Fibroblast of lung (primary cell): ENCODE results near the gene KCNJ12. TPM values are rescaled to one million over a fixed set of nuclear protein-coding genes. Genes with fewer than 3 reads are reported as not detected.

Experiments
- DNase-seq, 2 donors: peaks; one replicate each; pipeline versions ENCODE4 v3.0.0 to v3.0.0-alpha.2; 2010; ENCODE audit warnings: low read depth in 2 of 2
- H2AFZ ChIP-seq: 2 replicates; pipeline ENCODE4 v1.5.1; 2012; ENCODE audit warnings: low read length, control low read depth, inconsistent platforms
- H3K27ac ChIP-seq: 2 replicates; pipeline ENCODE4 v1.5.1; 2011; ENCODE audit warnings: low read length, control low read depth; ENCODE audit not compliant: insufficient read depth
- H3K27me3 ChIP-seq: 2 replicates; pipeline ENCODE4 v1.5.1; 2011; ENCODE audit warnings: mild to moderate bottlenecking, low read length; ENCODE audit not compliant: control insufficient read depth, insufficient read depth
- H3K36me3 ChIP-seq: 2 replicates; pipeline ENCODE4 v1.5.1; 2011; ENCODE audit warnings: low read length; ENCODE audit not compliant: control insufficient read depth, insufficient read depth
- H3K4me1 ChIP-seq: 2 replicates; pipeline ENCODE4 v1.5.1; 2011; ENCODE audit warnings: low read length; ENCODE audit not compliant: control insufficient read depth, insufficient read depth; ENCODE audit errors: extremely low read depth
- H3K4me2 ChIP-seq: 2 replicates; pipeline ENCODE4 v1.5.1; 2011; ENCODE audit warnings: low read length, control low read depth; ENCODE audit not compliant: insufficient read depth; ENCODE audit errors: extremely low read depth
- H3K4me3 ChIP-seq, 4 experiments: fragments of 200-600 bp in 1 of 4; sonication (generic) in 1 of 4; replicated peaks in 1 of 4; 2 replicates each; pipeline ENCODE4 v1.5.1; 2011 to 2016; ENCODE audit warnings: low read length in 4 of 4, low read depth in 3 of 4, mild to moderate bottlenecking in 3 of 4, control low read depth in 2 of 4, inconsistent platforms in 1 of 4, mixed read lengths in 1 of 4; ENCODE audit not compliant: insufficient read depth in 1 of 4; ENCODE audit errors: control extremely low read depth in 1 of 4
- H3K79me2 ChIP-seq: 2 replicates; pipeline ENCODE4 v1.5.1; 2012; ENCODE audit warnings: mild to moderate bottlenecking, low read length, inconsistent platforms; ENCODE audit not compliant: control insufficient read depth, insufficient read depth
- H3K9ac ChIP-seq: 2 replicates; pipeline ENCODE4 v1.5.1; 2011; ENCODE audit warnings: mild to moderate bottlenecking, low read length, control low read depth; ENCODE audit not compliant: insufficient read depth
- H3K9me3 ChIP-seq: 2 replicates; pipeline ENCODE4 v1.5.1; 2012; ENCODE audit warnings: low read depth, low read length; ENCODE audit not compliant: control insufficient read depth, insufficient read depth
- H4K20me1 ChIP-seq: 2 replicates; pipeline ENCODE4 v1.5.1; 2011; ENCODE audit warnings: low read length; ENCODE audit not compliant: control insufficient read depth, insufficient read depth; ENCODE audit errors: extremely low read depth
- EZH2 ChIP-seq: IDR thresholded peaks from 2 replicates; pipeline ENCODE4 v1.5.1; 2012; ENCODE audit warnings: low read length, control low read depth, mild to moderate bottlenecking; ENCODE audit errors: missing control alignments
- polyA plus RNA-seq, 2 donors: library from polyadenylated mRNA; depleted of rRNA in 1 of 2; stranded (reverse) in 1 of 2; unstranded in 1 of 2; fragments of >200 nt; gene quantifications; 2 replicates each; pipeline ENCODE4 v1.2.1, GENCODE V29; 2011 to 2012; ENCODE audit warnings: missing spikeins in 1 of 2
- total RNA-seq: library from RNA; depleted of rRNA; stranded (reverse); fragments of >200 nt; gene quantifications from 2 replicates; pipeline ENCODE4 v1.2.1, GENCODE V29; 2014
- TF ChIP-seq, protein P1 (sequence below), 2 donors: IDR thresholded peaks in 1 of 2; conservative IDR thresholded peaks in 1 of 2; 1 replicate in 1 of 2; 2 replicates in 1 of 2; pipeline ENCODE4 v1.5.1; 2011 to 2012; ENCODE audit warnings: low read length in 2 of 2, control low read depth in 1 of 2, inconsistent platforms in 1 of 2, low read depth in 1 of 2, mild to moderate bottlenecking in 1 of 2

Gene KCNJ12
- total and polyA plus RNA-seq, 2 donors (not counting 1 experiment from before 2014, with no cell fraction given): 0.09 to 0.66 TPM

DNA sequence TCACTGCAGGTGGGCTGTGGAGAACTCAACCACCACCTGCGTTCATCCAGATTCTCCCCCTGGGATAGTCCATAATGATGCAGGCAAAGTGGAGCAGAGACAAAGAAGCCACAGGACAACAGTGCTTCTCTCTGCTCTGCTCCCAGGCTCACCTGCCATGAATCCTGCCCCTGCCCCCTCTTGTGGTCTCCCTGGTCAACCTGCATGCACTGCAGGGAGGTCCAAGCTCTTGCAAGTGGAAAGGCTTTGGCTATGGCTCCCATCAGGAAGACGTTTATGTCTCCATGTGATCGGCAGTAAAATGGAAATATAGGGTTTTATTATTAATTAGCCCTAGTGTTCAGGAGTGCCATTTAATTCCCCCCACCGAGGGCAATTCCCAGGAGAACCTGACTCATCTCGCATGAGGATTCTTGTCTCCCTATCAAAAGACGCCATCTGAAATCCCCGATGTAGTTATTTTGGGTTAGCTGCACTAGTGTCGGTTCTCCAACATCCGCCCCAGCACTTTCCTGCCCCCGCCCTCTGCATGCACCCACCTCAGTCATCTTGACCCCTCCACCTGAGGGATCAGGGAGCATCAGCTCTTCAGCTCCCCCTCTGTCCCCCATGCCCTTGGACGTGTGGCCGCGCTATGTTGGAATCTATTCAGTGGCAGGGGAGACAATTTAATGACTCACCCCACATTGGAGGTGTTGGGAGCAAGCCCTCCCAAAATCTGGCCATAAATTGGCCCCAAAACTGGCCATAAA, 91.8 kb downstream of the KCNJ12 start:
- H3K27me3 ChIP-seq: peaks cover 4% of the 10 kb centered on the region
- H3K36me3 ChIP-seq: no peaks in the 10 kb centered on the region
- no peaks in the 10 kb centered on the region for H4K20me1 ChIP-seq
- H3K4me1 ChIP-seq: no peaks in the 10 kb centered on the region
- H3K9me3 ChIP-seq: no peaks in the 10 kb centered on the region
- no peak for TF ChIP-seq EZH2
- TF ChIP-seq, protein P1, sequence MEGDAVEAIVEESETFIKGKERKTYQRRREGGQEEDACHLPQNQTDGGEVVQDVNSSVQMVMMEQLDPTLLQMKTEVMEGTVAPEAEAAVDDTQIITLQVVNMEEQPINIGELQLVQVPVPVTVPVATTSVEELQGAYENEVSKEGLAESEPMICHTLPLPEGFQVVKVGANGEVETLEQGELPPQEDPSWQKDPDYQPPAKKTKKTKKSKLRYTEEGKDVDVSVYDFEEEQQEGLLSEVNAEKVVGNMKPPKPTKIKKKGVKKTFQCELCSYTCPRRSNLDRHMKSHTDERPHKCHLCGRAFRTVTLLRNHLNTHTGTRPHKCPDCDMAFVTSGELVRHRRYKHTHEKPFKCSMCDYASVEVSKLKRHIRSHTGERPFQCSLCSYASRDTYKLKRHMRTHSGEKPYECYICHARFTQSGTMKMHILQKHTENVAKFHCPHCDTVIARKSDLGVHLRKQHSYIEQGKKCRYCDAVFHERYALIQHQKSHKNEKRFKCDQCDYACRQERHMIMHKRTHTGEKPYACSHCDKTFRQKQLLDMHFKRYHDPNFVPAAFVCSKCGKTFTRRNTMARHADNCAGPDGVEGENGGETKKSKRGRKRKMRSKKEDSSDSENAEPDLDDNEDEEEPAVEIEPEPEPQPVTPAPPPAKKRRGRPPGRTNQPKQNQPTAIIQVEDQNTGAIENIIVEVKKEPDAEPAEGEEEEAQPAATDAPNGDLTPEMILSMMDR (conservative IDR thresholded peaks at IDR 0.05 in 1 of 2, IDR thresholded peaks at IDR 0.05 in 1 of 2; ENCODE audit: low read depth in 1 of 2, low read length in 2 of 2): no peak
- no peaks in the 10 kb centered on the region for H3K79me2 ChIP-seq
- H2AFZ ChIP-seq: no peak overlapping the region
- no peak overlapping the region for H3K9ac ChIP-seq
- DNase-seq: no peak
- H3K4me2 ChIP-seq: no peak overlapping the region
- H3K4me3 ChIP-seq: no peak overlapping the region
- H3K27ac ChIP-seq: no peak overlapping the region

Other genes starting within 250 kb of the KCNJ12 start
- gene DHRS7B, start 249.4 kb upstream of the KCNJ12 start, total RNA-seq: 7.7 and 15.5 TPM in 2 replicates
- 15.7 and 21.5 TPM in 2 replicates for gene DHRS7B, start 249.4 kb upstream of the KCNJ12 start, polyA plus RNA-seq
- gene TMEM11, start 162.2 kb upstream of the KCNJ12 start, total RNA-seq: 17.7 and 21.5 TPM in 2 replicates
- 40.8 and 41.1 TPM in 2 replicates for gene TMEM11, start 162.2 kb upstream of the KCNJ12 start, polyA plus RNA-seq
- 3.9 and 9.2 TPM in 2 replicates for gene NATD1, start 122.9 kb upstream of the KCNJ12 start, total RNA-seq
- 1.8 and 5.6 TPM in 2 replicates for gene NATD1, start 122.9 kb upstream of the KCNJ12 start, polyA plus RNA-seq
- 9.5 and 23.8 TPM in 2 replicates for gene MAP2K3, start 91.6 kb upstream of the KCNJ12 start, total RNA-seq
- 72.0 and 80.9 TPM in 2 replicates for gene MAP2K3, start 91.6 kb upstream of the KCNJ12 start, polyA plus RNA-seq